ENCODE measurements around the gene CRIP1.

CRIP1 gene

GRCh38 chr14:105486163-105486973, at the start of gene CRIP1:
Gene CRIP1, plus strand, starts transcription at chr14:105486886. Its CDS starts 374 bp downstream, at chr14:105487260.
- FAIRE-seq (no peak), DNase-seq (ENCODE audit: low spot score) (no peak)

- no peak for DNase-seq (ENCODE audit: low spot score)
- FAIRE-seq, result no peak
These were observed 49.6 kb upstream of the CRIP1 start for GRCh38 chr14:105436891-105437722.

DNA sequence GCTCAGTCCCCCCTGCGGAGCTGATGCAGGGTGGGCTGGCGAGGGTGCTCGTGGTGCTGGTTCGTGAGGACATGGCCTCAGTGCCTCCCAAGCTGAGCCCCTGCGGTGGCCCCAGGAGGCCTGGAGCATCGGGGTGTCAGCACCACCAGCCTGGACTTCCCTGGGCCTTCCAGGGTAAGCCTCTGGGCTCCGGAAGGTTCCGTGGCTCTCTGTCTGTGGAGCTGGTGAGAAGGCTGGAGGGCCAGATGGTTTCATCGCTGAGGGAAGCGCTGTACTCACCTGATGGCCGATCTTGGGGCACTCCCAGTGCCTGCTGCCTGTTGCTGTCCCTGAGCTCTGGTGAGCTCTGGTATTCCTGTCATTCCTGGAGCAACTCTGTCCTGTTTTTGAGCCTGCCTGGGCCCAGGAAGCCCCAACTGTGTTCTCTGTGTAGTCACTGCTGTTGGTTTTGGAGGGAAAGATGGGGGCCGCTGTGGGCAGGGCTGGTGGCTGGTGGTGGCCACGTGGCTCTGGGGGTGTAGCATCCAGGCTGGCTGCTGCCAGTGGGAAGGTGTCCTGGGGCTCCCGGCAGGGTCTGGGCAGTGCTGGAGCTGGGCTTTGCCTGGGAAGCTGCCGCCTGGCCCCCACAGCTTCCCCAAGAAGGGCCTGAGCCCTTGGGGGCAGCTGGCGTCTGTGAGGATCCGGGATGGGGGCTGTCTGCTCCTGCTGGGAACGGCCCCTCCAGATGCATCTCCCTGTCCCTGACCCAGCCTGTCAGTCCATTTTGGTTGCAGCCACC, 48.8 kb upstream of the CRIP1 start:
- FAIRE-seq, result no peak

GRCh38 chr14:105439179-105439578, 47.5 kb upstream of the CRIP1 start:
- DNase-seq (ENCODE audit: low spot score) (no peak), FAIRE-seq (no peak)

More for the DNA sequence above, 48.8 kb upstream of the CRIP1 start:
- no peak for DNase-seq (ENCODE audit: low spot score)

DNA sequence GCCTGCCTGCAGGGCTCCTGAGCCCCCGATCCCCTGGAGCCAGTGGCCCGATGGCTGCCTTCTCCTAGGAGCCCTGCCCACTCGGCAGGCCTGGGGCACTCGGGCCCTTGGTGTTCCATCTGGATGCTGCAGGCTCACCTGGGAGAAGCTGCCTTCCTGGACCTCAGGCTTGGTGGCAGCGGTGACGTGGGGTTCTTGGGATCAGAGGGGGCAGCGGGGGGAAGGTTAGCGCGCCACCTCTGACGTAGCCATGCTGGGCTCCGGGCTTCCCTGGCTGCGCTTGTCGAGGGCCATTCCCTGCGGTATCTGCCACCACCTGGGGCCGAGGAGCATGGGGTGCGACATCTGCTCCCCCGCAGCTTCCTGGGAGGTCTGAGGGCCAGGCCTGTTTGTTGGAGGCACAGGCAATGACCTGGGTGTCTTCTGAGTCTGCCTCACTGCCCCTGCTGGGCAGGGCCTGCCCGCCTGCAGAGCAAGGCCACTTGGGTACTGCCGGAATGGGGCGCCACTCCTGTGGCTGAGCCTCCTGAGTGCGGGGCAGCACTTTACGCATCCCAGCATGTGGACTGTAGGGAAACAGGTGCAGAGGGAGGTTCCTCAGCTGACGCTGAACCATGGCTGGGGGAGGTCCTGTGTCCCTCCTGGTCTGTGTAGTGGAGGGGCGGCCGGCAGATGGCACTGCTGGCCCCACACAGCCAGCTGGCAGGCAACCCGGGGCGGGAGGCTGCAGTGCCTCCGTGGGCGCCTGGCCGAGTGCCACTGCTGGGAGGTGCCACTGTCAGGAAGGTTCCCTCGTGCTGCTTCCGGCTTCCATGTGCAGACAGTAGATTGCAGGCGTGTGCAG, 46.8 kb upstream of the CRIP1 start:
- FAIRE-seq (no peak), DNase-seq (ENCODE audit: low spot score) (no peak)

DNA sequence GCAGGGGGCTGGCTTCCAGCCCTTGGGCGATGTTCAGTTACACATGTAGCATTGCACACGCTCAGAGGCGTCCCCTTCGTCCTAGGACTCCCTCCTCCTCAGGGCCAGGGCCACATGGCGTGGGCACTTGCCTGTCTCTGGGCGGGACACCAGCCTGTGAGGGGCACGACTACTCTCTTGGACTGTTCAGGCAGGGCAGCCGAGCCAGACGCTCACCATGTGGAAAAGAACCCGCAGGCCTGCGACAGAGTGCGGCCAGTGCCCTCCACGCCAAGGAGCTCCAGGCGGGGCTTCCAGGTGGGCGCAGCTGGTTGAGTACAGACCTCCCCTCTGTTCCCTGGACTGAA, 46.2 kb upstream of the CRIP1 start:
- FAIRE-seq, result no peak
- no peak for DNase-seq (ENCODE audit: low spot score)

- DNase-seq (ENCODE audit: low spot score), result no peak
- FAIRE-seq, result no peak
These were observed 45.7 kb upstream of the CRIP1 start for GRCh38 chr14:105440992-105441391.

DNA sequence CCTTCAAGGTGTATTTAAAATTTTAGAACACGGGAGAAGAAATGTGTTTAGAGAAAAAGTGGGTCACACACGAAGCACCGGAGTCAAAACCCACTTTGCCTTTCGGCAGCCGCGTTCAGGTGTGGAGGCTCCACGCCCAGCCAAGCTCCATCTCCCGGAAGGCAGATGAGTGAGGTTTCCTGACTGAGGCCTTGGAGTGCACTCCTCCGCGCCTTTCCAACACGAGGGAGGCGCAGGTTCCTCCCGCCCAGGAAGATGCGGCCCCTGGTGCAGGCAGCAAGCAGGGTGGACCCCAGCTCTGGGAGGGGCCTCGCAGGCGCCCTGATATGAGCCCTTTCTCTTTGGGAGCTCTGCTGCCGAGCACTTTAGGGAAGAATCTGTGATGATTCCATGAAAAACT, 44.6 kb upstream of the CRIP1 start:
- FAIRE-seq, result no peak

DNA sequence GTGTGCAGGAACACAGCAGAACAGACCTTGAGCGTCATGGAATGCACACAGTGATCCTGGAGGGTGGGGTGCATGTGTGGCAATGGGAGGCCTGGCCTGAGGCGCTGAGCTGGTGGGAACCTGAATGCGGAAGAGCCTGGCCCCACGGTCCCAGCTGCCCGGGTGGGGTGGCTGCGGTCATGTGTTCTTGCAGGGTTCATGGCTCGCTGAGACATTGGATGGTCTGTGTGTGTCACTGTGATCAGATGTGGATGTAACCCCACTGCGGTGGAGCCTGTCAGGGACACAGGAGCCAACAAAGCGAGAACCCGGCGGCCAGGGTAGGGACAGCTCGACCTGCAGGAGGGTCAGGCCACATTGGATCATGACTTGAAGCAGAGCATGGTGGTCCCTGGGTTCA, 43.9 kb upstream of the CRIP1 start:
- DNase-seq (ENCODE audit: low spot score) (no peak), FAIRE-seq (no peak)

More for the DNA sequence above, 44.6 kb upstream of the CRIP1 start:
- no peak for DNase-seq (ENCODE audit: low spot score)

GRCh38 chr14:105444859-105445258, 41.8 kb upstream of the CRIP1 start:
- no peak for FAIRE-seq
- DNase-seq (ENCODE audit: low spot score), result no peak

DNA sequence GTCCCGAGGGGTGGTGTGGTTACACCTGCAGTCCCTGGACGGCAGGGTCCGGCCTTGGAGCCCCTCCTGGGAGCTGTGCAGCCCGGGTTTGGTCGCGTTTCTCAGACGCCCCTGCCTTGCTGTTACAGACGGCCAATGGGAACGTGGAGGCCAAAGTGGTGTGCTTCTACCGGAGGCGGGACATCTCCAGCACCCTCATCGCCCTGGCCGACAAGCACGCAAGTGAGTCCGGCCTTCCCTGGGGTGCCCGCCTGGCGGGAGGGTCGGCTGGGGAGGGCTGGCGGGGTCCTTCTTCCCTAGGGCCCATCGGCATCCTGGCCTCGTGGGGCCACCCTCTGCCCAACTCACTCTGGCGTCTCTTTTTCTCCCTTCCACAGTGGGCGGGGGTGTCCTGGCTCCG, 41.4 kb upstream of the CRIP1 start:
- FAIRE-seq (no peak), DNase-seq (ENCODE audit: low spot score) (no peak)

- no peak for FAIRE-seq
- no peak for DNase-seq (ENCODE audit: low spot score)
These were observed 40.5 kb upstream of the CRIP1 start for GRCh38 chr14:105445901-105446845.

- FAIRE-seq (no peak), DNase-seq (ENCODE audit: low spot score) (no peak)
These were observed 39.7 kb upstream of the CRIP1 start for GRCh38 chr14:105446971-105447370.

GRCh38 chr14:105447651-105448640, 38.7 kb upstream of the CRIP1 start:
- DNase-seq (ENCODE audit: low spot score) (no peak), FAIRE-seq (no peak)

- no peak for FAIRE-seq
These were observed 38.0 kb upstream of the CRIP1 start for GRCh38 chr14:105448706-105449111.

GRCh38 chr14:105449276-105450122, 37.2 kb upstream of the CRIP1 start:
- FAIRE-seq (no peak), DNase-seq (ENCODE audit: low spot score) (no peak)

More at GRCh38 chr14:105448706-105449111, 38.0 kb upstream of the CRIP1 start:
- no peak for DNase-seq (ENCODE audit: low spot score)

- DNase-seq (ENCODE audit: low spot score), result no peak
- FAIRE-seq, result no peak
These were observed 36.6 kb upstream of the CRIP1 start for GRCh38 chr14:105450123-105450505.

All from RCC 7860 (cell line).